ENCODE measurements around the gene ABAT. TPM values are rescaled to one million over a fixed set of nuclear protein-coding genes. Genes with fewer than 3 reads are reported as not detected.

Gene ABAT
- total RNA-seq, 5 donors from 2014 or later (not counting 1 experiment from before 2014, with no cell fraction given): 8.3 to 16.1 (median 11.7) TPM

- WGBS (ENCODE audit: insufficient coverage): 97% methylated on average over 8 of the region's 12 CpGs
- Mint-ChIP-seq H3K36me3 (peaks cover 36% of the 10 kb centered on the region), H3K4me1 (no peaks in the 10 kb centered on the region), H3K9me3 (no peaks in the 10 kb centered on the region), H3K27ac (no peak overlapping the region), H3K27me3 (no peaks in the 10 kb centered on the region), H3K4me3 (no peak overlapping the region)
- no peak for ATAC-seq (replicated peaks in 1 of 4)
- Histone ChIP-seq H3K4me3 (ENCODE audit: control insufficient read depth in 1 of 2, extremely low read depth in 1 of 2, low read length in 1 of 2) (no peak overlapping the region), H3K36me3 (ENCODE audit: control insufficient read depth in 2 of 2, extremely low read depth in 1 of 2, insufficient read depth in 1 of 2, low read length in 1 of 2) (peaks cover 3 to 24% of the 10 kb centered on the region in 2 donors), H3K27me3 (replicated peaks in 1 of 2; ENCODE audit: control insufficient read depth in 2 of 2, extremely low read depth in 1 of 2, insufficient read depth in 2 of 2, low read length in 1 of 2) (no peaks in the 10 kb centered on the region), H3K4me1 (ENCODE audit: control insufficient read depth in 1 of 2, extremely low read depth in 1 of 2, insufficient read depth in 2 of 2, low read length in 2 of 2) (no peaks in the 10 kb centered on the region), H3K9me3 (no peaks in the 10 kb centered on the region), H3K27ac (ENCODE audit: low read length) (no peak overlapping the region)
- ChIA-PET POLR2A (no interaction called here), CTCF (interaction anchor here in 1 of 2 donors (0.5 kb wide), 1 partner anchor 1969 kb away, joined by 3 read pairs; no protein-coding TSS in a partner anchor)
- no peak for DNase-seq
Observed at GRCh38 chr16:8768283-8768682, 93.9 kb downstream of the ABAT start.

GRCh38 chr16:8768692-8769091 lies 94.3 kb downstream of the ABAT start:
- WGBS (ENCODE audit: insufficient coverage): 100% methylated on average over 1 of the region's 12 CpGs
- CTCF ChIA-PET: interaction anchor here in 1 of 2 donors (0.5 kb wide), 1 partner anchor 1968 kb away, joined by 3 read pairs; no protein-coding TSS in a partner anchor
- no peaks in the 10 kb centered on the region for H3K9me3 Mint-ChIP-seq
- no peak for DNase-seq
- Histone ChIP-seq H3K27ac (ENCODE audit: low read length) (no peak overlapping the region), H3K9me3 (no peaks in the 10 kb centered on the region), H3K27me3 (replicated peaks in 1 of 2; ENCODE audit: control insufficient read depth in 2 of 2, extremely low read depth in 1 of 2, insufficient read depth in 2 of 2, low read length in 1 of 2) (no peaks in the 10 kb centered on the region), H3K36me3 (ENCODE audit: control insufficient read depth in 2 of 2, extremely low read depth in 1 of 2, insufficient read depth in 1 of 2, low read length in 1 of 2) (peaks cover 3 to 28% of the 10 kb centered on the region in 2 donors), H3K4me1 (ENCODE audit: control insufficient read depth in 1 of 2, extremely low read depth in 1 of 2, insufficient read depth in 2 of 2, low read length in 2 of 2) (no peaks in the 10 kb centered on the region), H3K4me3 (ENCODE audit: control insufficient read depth in 1 of 2, extremely low read depth in 1 of 2, low read length in 1 of 2) (no peak overlapping the region)
- H3K27ac Mint-ChIP-seq: no peak overlapping the region
- no peaks in the 10 kb centered on the region for H3K27me3 Mint-ChIP-seq
- POLR2A ChIA-PET: no interaction called here
- no peak for ATAC-seq (replicated peaks in 1 of 4)
- no peak overlapping the region for H3K4me3 Mint-ChIP-seq
- no peaks in the 10 kb centered on the region for H3K4me1 Mint-ChIP-seq
- peaks cover 40% of the 10 kb centered on the region for H3K36me3 Mint-ChIP-seq

DNA sequence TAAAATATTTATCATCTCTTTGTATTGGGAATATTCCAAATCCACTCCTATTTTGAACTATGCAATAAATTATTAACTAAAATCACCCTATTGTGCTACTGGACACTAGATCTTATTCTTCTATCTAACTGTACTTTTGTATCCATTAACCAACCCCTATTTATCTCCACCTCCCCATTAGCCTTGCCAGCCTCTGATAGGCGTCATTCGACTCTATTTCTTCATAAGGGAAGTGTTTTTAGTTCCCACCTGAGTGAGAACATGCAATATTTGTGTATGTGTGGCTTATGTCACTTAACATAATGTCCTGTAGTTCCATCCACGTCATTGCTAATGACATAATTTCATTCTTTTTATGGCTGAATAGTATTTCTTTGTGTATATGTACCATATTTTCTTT lies 99.1 kb downstream of the ABAT start:
- H3K4me1 ChIP-seq (ENCODE audit: control insufficient read depth in 1 of 2, extremely low read depth in 1 of 2, insufficient read depth in 2 of 2, low read length in 2 of 2): no peaks in the 10 kb centered on the region
- Mint-ChIP-seq H3K4me3 (no peak overlapping the region), H3K27me3 (no peaks in the 10 kb centered on the region), H3K4me1 (no peaks in the 10 kb centered on the region), H3K9me3 (no peaks in the 10 kb centered on the region), H3K27ac (no peak overlapping the region), H3K36me3 (peaks cover 56% of the 10 kb centered on the region)
- ATAC-seq (replicated peaks in 1 of 4) (no peak), DNase-seq (no peak)
- no peaks in the 10 kb centered on the region for H3K9me3 ChIP-seq
- CTCF ChIA-PET: no interaction called here
- POLR2A ChIA-PET: no interaction called here
- no peak overlapping the region for H3K4me3 ChIP-seq (ENCODE audit: control insufficient read depth in 1 of 2, extremely low read depth in 1 of 2, low read length in 1 of 2)
- H3K36me3 ChIP-seq (ENCODE audit: control insufficient read depth in 2 of 2, extremely low read depth in 1 of 2, insufficient read depth in 1 of 2, low read length in 1 of 2): peaks cover 4 to 41% of the 10 kb centered on the region in 2 donors
- no CpG with 5 or more reads among the region's 3 CpGs for WGBS (ENCODE audit: insufficient coverage)
- H3K27ac ChIP-seq (ENCODE audit: low read length): no peak overlapping the region
- no peaks in the 10 kb centered on the region for H3K27me3 ChIP-seq (replicated peaks in 1 of 2; ENCODE audit: control insufficient read depth in 2 of 2, extremely low read depth in 1 of 2, insufficient read depth in 2 of 2, low read length in 1 of 2)

DNA sequence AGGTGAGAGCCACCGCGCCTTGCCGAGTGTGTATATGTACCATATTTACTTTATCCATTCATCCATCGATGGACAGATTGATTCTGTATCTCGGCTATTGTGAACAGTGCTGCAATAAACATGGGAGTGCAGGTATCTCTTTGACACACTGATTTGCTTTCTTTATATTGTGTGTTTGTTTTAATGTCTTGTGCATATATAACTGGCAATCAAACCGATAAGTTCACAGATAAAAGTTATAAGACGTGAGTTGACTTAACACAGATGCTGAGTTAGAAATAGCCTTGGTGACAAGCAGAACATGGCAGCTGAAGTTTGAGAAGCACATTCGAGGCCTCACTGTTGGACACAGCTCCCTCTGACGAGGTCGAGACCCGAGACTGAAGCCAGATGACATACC lies 99.8 kb downstream of the ABAT start:
- H3K4me1 Mint-ChIP-seq: no peaks in the 10 kb centered on the region
- H3K4me3 Mint-ChIP-seq: no peak overlapping the region
- no peak overlapping the region for H3K4me3 ChIP-seq (ENCODE audit: control insufficient read depth in 1 of 2, extremely low read depth in 1 of 2, low read length in 1 of 2)
- no peaks in the 10 kb centered on the region for H3K27me3 Mint-ChIP-seq
- no peak for ATAC-seq (replicated peaks in 1 of 4)
- no peaks in the 10 kb centered on the region for H3K4me1 ChIP-seq (ENCODE audit: control insufficient read depth in 1 of 2, extremely low read depth in 1 of 2, insufficient read depth in 2 of 2, low read length in 2 of 2)
- no peak for DNase-seq
- no peaks in the 10 kb centered on the region for H3K27me3 ChIP-seq (replicated peaks in 1 of 2; ENCODE audit: control insufficient read depth in 2 of 2, extremely low read depth in 1 of 2, insufficient read depth in 2 of 2, low read length in 1 of 2)
- peaks cover 50% of the 10 kb centered on the region for H3K36me3 Mint-ChIP-seq
- WGBS (ENCODE audit: insufficient coverage): 93% methylated on average over 5 of the region's 11 CpGs
- no peaks in the 10 kb centered on the region for H3K9me3 Mint-ChIP-seq
- no peak overlapping the region for H3K27ac Mint-ChIP-seq
- ChIA-PET CTCF (no interaction called here), POLR2A (no interaction called here)
- no peak overlapping the region for H3K27ac ChIP-seq (ENCODE audit: low read length)
- peaks cover 4 to 36% of the 10 kb centered on the region in 2 donors for H3K36me3 ChIP-seq (ENCODE audit: control insufficient read depth in 2 of 2, extremely low read depth in 1 of 2, insufficient read depth in 1 of 2, low read length in 1 of 2)
- no peaks in the 10 kb centered on the region for H3K9me3 ChIP-seq

- H3K27me3 Mint-ChIP-seq: no peaks in the 10 kb centered on the region
- Histone ChIP-seq H3K9me3 (no peaks in the 10 kb centered on the region), H3K27ac (ENCODE audit: low read length) (no peak overlapping the region), H3K27me3 (replicated peaks in 1 of 2; ENCODE audit: control insufficient read depth in 2 of 2, extremely low read depth in 1 of 2, insufficient read depth in 2 of 2, low read length in 1 of 2) (no peaks in the 10 kb centered on the region), H3K4me1 (ENCODE audit: control insufficient read depth in 1 of 2, extremely low read depth in 1 of 2, insufficient read depth in 2 of 2, low read length in 2 of 2) (no peaks in the 10 kb centered on the region), H3K4me3 (ENCODE audit: control insufficient read depth in 1 of 2, extremely low read depth in 1 of 2, low read length in 1 of 2) (no peak overlapping the region), H3K36me3 (ENCODE audit: control insufficient read depth in 2 of 2, extremely low read depth in 1 of 2, insufficient read depth in 1 of 2, low read length in 1 of 2) (peaks cover 4 to 34% of the 10 kb centered on the region in 2 donors)
- H3K4me1 Mint-ChIP-seq: no peaks in the 10 kb centered on the region
- no CpG with 5 or more reads among the region's 1 CpG for WGBS (ENCODE audit: insufficient coverage)
- ChIA-PET CTCF (no interaction called here), POLR2A (no interaction called here)
- ATAC-seq (replicated peaks in 1 of 4): no peak
- H3K36me3 Mint-ChIP-seq: peaks cover 55% of the 10 kb centered on the region
- no peak for DNase-seq
- H3K27ac Mint-ChIP-seq: no peak overlapping the region
- no peak overlapping the region for H3K4me3 Mint-ChIP-seq
- no peaks in the 10 kb centered on the region for H3K9me3 Mint-ChIP-seq
Observed at GRCh38 chr16:8775359-8775758, 100.9 kb downstream of the ABAT start.

DNA sequence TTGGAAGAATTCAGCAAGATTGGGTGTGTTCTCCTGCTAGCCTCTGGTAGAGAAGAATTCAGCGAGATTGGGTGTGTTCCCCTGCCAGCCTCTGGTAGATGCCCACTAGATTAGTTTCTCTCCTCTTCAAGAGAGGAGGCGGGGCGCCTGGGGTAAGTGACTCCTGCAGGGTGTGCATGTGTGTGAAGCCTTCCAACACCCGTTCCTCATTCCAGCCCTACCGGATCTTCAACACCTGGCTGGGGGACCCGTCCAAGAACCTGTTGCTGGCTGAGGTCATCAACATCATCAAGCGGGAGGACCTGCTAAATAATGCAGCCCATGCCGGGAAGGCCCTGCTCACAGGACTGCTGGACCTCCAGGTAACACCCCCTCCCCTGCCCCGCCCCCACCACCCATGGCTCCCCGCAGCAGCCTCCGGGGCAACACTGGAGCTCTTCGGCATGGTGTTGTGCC lies 101.7 kb downstream of the ABAT start:
- Histone ChIP-seq H3K27ac (ENCODE audit: low read length) (no peak overlapping the region), H3K4me1 (ENCODE audit: control insufficient read depth in 1 of 2, extremely low read depth in 1 of 2, insufficient read depth in 2 of 2, low read length in 2 of 2) (no peaks in the 10 kb centered on the region), H3K9me3 (no peaks in the 10 kb centered on the region), H3K27me3 (replicated peaks in 1 of 2; ENCODE audit: control insufficient read depth in 2 of 2, extremely low read depth in 1 of 2, insufficient read depth in 2 of 2, low read length in 1 of 2) (no peaks in the 10 kb centered on the region), H3K36me3 (ENCODE audit: control insufficient read depth in 2 of 2, extremely low read depth in 1 of 2, insufficient read depth in 1 of 2, low read length in 1 of 2) (peaks cover 4 to 34% of the 10 kb centered on the region in 2 donors), H3K4me3 (ENCODE audit: control insufficient read depth in 1 of 2, extremely low read depth in 1 of 2, low read length in 1 of 2) (no peak overlapping the region)
- ATAC-seq (replicated peaks in 1 of 4) (no peak), DNase-seq (no peak)
- Mint-ChIP-seq H3K9me3 (no peaks in the 10 kb centered on the region), H3K27ac (no peak overlapping the region), H3K27me3 (no peaks in the 10 kb centered on the region), H3K4me3 (no peak overlapping the region), H3K4me1 (no peaks in the 10 kb centered on the region), H3K36me3 (peaks cover 60% of the 10 kb centered on the region)
- ChIA-PET CTCF (no interaction called here), POLR2A (interaction anchor here in 1 of 2 donors (0.6 kb wide), 1 partner anchor 95 kb away, joined by 3 read pairs; no protein-coding TSS in a partner anchor)
- WGBS (ENCODE audit: insufficient coverage): 93% methylated on average over 8 of the region's 12 CpGs

GRCh38 chr16:8777217-8777616 lies 102.8 kb downstream of the ABAT start:
- Histone ChIP-seq H3K27ac (ENCODE audit: low read length) (no peak overlapping the region), H3K27me3 (replicated peaks in 1 of 2; ENCODE audit: control insufficient read depth in 2 of 2, extremely low read depth in 1 of 2, insufficient read depth in 2 of 2, low read length in 1 of 2) (no peaks in the 10 kb centered on the region), H3K9me3 (no peaks in the 10 kb centered on the region), H3K4me3 (ENCODE audit: control insufficient read depth in 1 of 2, extremely low read depth in 1 of 2, low read length in 1 of 2) (no peak overlapping the region), H3K4me1 (ENCODE audit: control insufficient read depth in 1 of 2, extremely low read depth in 1 of 2, insufficient read depth in 2 of 2, low read length in 2 of 2) (no peaks in the 10 kb centered on the region), H3K36me3 (ENCODE audit: control insufficient read depth in 2 of 2, extremely low read depth in 1 of 2, insufficient read depth in 1 of 2, low read length in 1 of 2) (peaks cover 4 to 34% of the 10 kb centered on the region in 2 donors)
- ChIA-PET CTCF (interaction anchor here in 1 of 2 donors (0.7 kb wide), 1 partner anchor 1766 kb away, joined by 5 read pairs; no protein-coding TSS in a partner anchor), POLR2A (no interaction called here)
- no peak overlapping the region for H3K4me3 Mint-ChIP-seq
- H3K36me3 Mint-ChIP-seq: peaks cover 59% of the 10 kb centered on the region
- ATAC-seq (replicated peaks in 1 of 4) (no peak), DNase-seq (no peak)
- no peaks in the 10 kb centered on the region for H3K4me1 Mint-ChIP-seq
- 100% methylated on average over 2 of the region's 7 CpGs for WGBS (ENCODE audit: insufficient coverage)
- no peaks in the 10 kb centered on the region for H3K9me3 Mint-ChIP-seq
- no peak overlapping the region for H3K27ac Mint-ChIP-seq
- no peaks in the 10 kb centered on the region for H3K27me3 Mint-ChIP-seq

All from T-cell (primary cell).